ENCODE results near the gene CRY2.

DNA sequence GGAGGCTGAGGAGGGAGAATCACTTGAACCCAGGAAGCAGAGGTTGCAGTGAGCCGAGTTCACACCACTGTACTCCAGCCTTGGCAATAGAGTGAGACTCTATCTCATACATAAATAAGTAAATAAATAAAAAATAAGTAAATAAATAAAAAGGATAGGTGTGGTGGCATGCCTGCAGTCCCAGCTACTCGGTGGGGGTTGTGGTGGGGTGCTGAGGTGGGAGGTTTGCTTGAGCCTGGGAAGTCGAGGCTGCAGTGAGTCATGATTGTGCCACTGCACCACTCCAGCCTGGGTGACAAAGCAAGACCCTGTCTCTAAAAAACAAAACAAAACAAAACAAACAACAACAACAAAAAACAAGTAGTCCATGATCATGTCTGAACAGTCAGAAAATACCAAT, 78.3 kb downstream of the CRY2 start:
- TF ChIP-seq CTCF (conservative IDR thresholded peaks at IDR 0.05; ENCODE audit: low read depth in 2 of 2) (no peak), EZH2phosphoT487 (IDR thresholded peaks at IDR 0.05; ENCODE audit: unreplicated experiment) (no peak), POLR2AphosphoS5 (IDR thresholded peaks at IDR 0.05; ENCODE audit: low read depth) (no peak)
- TF ChIP-seq, protein P1, sequence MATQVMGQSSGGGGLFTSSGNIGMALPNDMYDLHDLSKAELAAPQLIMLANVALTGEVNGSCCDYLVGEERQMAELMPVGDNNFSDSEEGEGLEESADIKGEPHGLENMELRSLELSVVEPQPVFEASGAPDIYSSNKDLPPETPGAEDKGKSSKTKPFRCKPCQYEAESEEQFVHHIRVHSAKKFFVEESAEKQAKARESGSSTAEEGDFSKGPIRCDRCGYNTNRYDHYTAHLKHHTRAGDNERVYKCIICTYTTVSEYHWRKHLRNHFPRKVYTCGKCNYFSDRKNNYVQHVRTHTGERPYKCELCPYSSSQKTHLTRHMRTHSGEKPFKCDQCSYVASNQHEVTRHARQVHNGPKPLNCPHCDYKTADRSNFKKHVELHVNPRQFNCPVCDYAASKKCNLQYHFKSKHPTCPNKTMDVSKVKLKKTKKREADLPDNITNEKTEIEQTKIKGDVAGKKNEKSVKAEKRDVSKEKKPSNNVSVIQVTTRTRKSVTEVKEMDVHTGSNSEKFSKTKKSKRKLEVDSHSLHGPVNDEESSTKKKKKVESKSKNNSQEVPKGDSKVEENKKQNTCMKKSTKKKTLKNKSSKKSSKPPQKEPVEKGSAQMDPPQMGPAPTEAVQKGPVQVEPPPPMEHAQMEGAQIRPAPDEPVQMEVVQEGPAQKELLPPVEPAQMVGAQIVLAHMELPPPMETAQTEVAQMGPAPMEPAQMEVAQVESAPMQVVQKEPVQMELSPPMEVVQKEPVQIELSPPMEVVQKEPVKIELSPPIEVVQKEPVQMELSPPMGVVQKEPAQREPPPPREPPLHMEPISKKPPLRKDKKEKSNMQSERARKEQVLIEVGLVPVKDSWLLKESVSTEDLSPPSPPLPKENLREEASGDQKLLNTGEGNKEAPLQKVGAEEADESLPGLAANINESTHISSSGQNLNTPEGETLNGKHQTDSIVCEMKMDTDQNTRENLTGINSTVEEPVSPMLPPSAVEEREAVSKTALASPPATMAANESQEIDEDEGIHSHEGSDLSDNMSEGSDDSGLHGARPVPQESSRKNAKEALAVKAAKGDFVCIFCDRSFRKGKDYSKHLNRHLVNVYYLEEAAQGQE (IDR thresholded peaks at IDR 0.05; ENCODE audit: unreplicated experiment) = no peak

Measured in GM23338 (cell line).